A549 (cell line): ENCODE results near the gene ZC3H4. TPM values are rescaled to one million over a fixed set of nuclear protein-coding genes. Genes with fewer than 3 reads are reported as not detected.

Experiments used
- ATAC-seq, 2 experiments: fragments of 200-7000 bp in 1 of 2; fragments of >200 bp in 1 of 2; cut with Nextera tagmentation in 1 of 2; cut with Tn5 transposase in 1 of 2; 3 replicates each; pipeline versions ENCODE4 v1.8.0 to v1.9.1; 2018 to 2020; ENCODE audit warnings: mild to moderate bottlenecking in 1 of 2, moderate library complexity in 1 of 2
- CTCF ChIA-PET: fragments of 300-600 bp; sonication (Branson Sonifier 250); formaldehyde crosslinking; extraction: SDS; loops from one replicate; lab custom pipeline; 2021; ENCODE audit warnings: antibody characterized with exemption, inconsistent platforms; lab: Yijun Ruan, JAX
- POLR2A ChIA-PET: fragments of 350-600 bp; formaldehyde crosslinking; extraction: SDS; loops from one replicate; lab custom pipeline; 2021; ENCODE audit warnings: antibody characterized with exemption, inconsistent platforms; lab: Yijun Ruan, JAX
- DNase-seq, 2 experiments: peaks; one replicate each; pipeline versions ENCODE4 v3.0.0 to v3.0.0-alpha.2; 2011 to 2016; ENCODE audit warnings: low read depth in 1 of 2, low spot score in 1 of 2
- FAIRE-seq: peaks from 2 replicates; lab custom pipeline; 2011; peaks lifted over from hg19 to GRCh38; lab: Jason Lieb, UNC
- H3K27ac ChIP-seq, 2 experiments: fragments of >200 bp; sonication (Bioruptor Twin); formaldehyde crosslinking; 3 replicates each; pipeline ENCODE4 v1.5.1; 2016 to 2017
- H3K4me1 ChIP-seq: fragments of >200 bp; sonication (Bioruptor Twin); formaldehyde crosslinking; 3 replicates; pipeline ENCODE4 v1.6.1; 2016
- H3K4me2 ChIP-seq: fragments of >200 bp; sonication (Bioruptor Twin); formaldehyde crosslinking; 3 replicates; pipeline ENCODE4 v1.6.1; 2016
- H3K4me3 ChIP-seq: fragments of >200 bp; sonication (Bioruptor Twin); formaldehyde crosslinking; 3 replicates; pipeline ENCODE4 v1.5.1; 2016
- H3K9me3 ChIP-seq: fragments of >200 bp; sonication (Bioruptor Twin); formaldehyde crosslinking; 3 replicates; pipeline ENCODE4 v1.6.1; 2016
- ATOH8 ChIP-seq: fragments of 250-450 bp; sonication (Bioruptor Pico); IDR thresholded peaks from 2 replicates; pipeline ENCODE4 v1.5.0; 2020; ENCODE audit warnings: low read depth, mild to moderate bottlenecking, moderate library complexity
- BHLHE40 ChIP-seq: IDR thresholded peaks from 2 replicates; pipeline ENCODE4 v1.6.1; 2012; ENCODE audit warnings: low read depth, low read length, inconsistent platforms
- CBX2 ChIP-seq: fragments of 200-600 bp; sonication (generic); IDR thresholded peaks from 2 replicates; pipeline ENCODE4 v1.6.1; 2016; ENCODE audit warnings: low read depth, mild to moderate bottlenecking, borderline replicate concordance
- CBX8 ChIP-seq: fragments of 200-600 bp; sonication (generic); IDR thresholded peaks from 2 replicates; pipeline ENCODE4 v1.6.1; 2016
- CHD4 ChIP-seq: fragments of 200-600 bp; sonication (generic); IDR thresholded peaks from 2 replicates; pipeline ENCODE4 v1.6.1; 2016; ENCODE audit warnings: antibody characterized with exemption, mild to moderate bottlenecking, borderline replicate concordance
- EHF ChIP-seq: fragments of 250-450 bp; sonication (Bioruptor Pico); IDR thresholded peaks from 2 replicates; pipeline ENCODE4 v1.5.0; 2020; ENCODE audit warnings: mild to moderate bottlenecking
- ELK1 ChIP-seq: fragments of 150-350 bp; IDR thresholded peaks from 2 replicates; pipeline ENCODE4 v1.6.1; 2014; ENCODE audit warnings: low read depth, mild to moderate bottlenecking, low read length
- EP300 ChIP-seq, 2 experiments: fragments of >200 bp; sonication (Bioruptor Twin); formaldehyde crosslinking; IDR thresholded peaks; 2 replicates in 1 of 2; 3 replicates in 1 of 2; pipeline ENCODE4 v1.6.1; 2016 to 2017
- FOSB ChIP-seq: fragments of 250-450 bp; sonication (Bioruptor Pico); IDR thresholded peaks from 2 replicates; pipeline ENCODE4 v1.5.0; 2020; ENCODE audit warnings: mild to moderate bottlenecking, moderate library complexity
- HDAC2 ChIP-seq: fragments of 200-600 bp; sonication (generic); IDR thresholded peaks from 2 replicates; pipeline ENCODE4 v1.6.1; 2016
- HOXA7 ChIP-seq: fragments of 250-450 bp; sonication (Bioruptor Pico); IDR thresholded peaks from 2 replicates; pipeline ENCODE4 v1.5.0; 2020; ENCODE audit warnings: mild to moderate bottlenecking, moderate library complexity
- HOXB13 ChIP-seq: fragments of 250-450 bp; sonication (Bioruptor Pico); IDR thresholded peaks from 2 replicates; pipeline ENCODE4 v1.5.0; 2020; ENCODE audit warnings: low read depth, mild to moderate bottlenecking, moderate library complexity
- JUNB ChIP-seq: fragments of >200 bp; sonication (Bioruptor Twin); formaldehyde crosslinking; IDR thresholded peaks from 2 replicates; pipeline ENCODE4 v1.6.1; 2016
- MAFK ChIP-seq: fragments of 450-650 bp; IDR thresholded peaks from 2 replicates; pipeline ENCODE4 v1.6.1; 2014; ENCODE audit not compliant: partially characterized antibody
- MAZ ChIP-seq: fragments of 150-350 bp; IDR thresholded peaks from 2 replicates; pipeline ENCODE4 v1.6.1; 2014; ENCODE audit warnings: antibody characterized with exemption, low read depth, low read length, borderline replicate concordance
- NR3C1 ChIP-seq: fragments of >200 bp; sonication (Bioruptor Twin); formaldehyde crosslinking; IDR thresholded peaks from 3 replicates; pipeline ENCODE4 v1.6.1; 2017
- POLR2A ChIP-seq: IDR thresholded peaks from 2 replicates; pipeline ENCODE4 v1.6.1; 2012; ENCODE audit warnings: mild to moderate bottlenecking, low read length
- RAD21 ChIP-seq, 2 experiments: fragments of >200 bp in 1 of 2; sonication (Bioruptor Twin) in 1 of 2; formaldehyde crosslinking in 1 of 2; IDR thresholded peaks in 1 of 2; conservative IDR thresholded peaks in 1 of 2; 2 replicates in 1 of 2; 3 replicates in 1 of 2; pipeline ENCODE4 v1.6.1; 2012 to 2018; ENCODE audit warnings: inconsistent platforms in 1 of 2
- RARB ChIP-seq: fragments of 250-450 bp; sonication (Bioruptor Pico); IDR thresholded peaks from 2 replicates; pipeline ENCODE4 v1.8.0; 2021; ENCODE audit warnings: mild to moderate bottlenecking, moderate library complexity
- REST ChIP-seq: fragments of 200-600 bp; sonication (generic); IDR thresholded peaks from 2 replicates; pipeline ENCODE4 v1.6.1; 2016; ENCODE audit warnings: antibody characterized with exemption, mild to moderate bottlenecking, moderate library complexity
- RNF2 ChIP-seq: fragments of 200-600 bp; sonication (generic); IDR thresholded peaks from 2 replicates; pipeline ENCODE4 v1.6.1; 2016; ENCODE audit warnings: low read depth, mild to moderate bottlenecking, antibody characterized with exemption, moderate library complexity, borderline replicate concordance
- SMC3 ChIP-seq: fragments of >200 bp; sonication (Bioruptor Twin); formaldehyde crosslinking; IDR thresholded peaks from 3 replicates; pipeline ENCODE4 v1.6.1; 2018; ENCODE audit warnings: inconsistent platforms
- ZC3H11A ChIP-seq: fragments of 450-650 bp; IDR thresholded peaks from 2 replicates; pipeline ENCODE4 v1.6.1; 2014; ENCODE audit warnings: antibody characterized with exemption, mild to moderate bottlenecking
- ZFP36 ChIP-seq: fragments of 450-650 bp; IDR thresholded peaks from 2 replicates; pipeline ENCODE4 v1.6.1; 2014; ENCODE audit warnings: borderline replicate concordance; ENCODE audit not compliant: partially characterized antibody
- ZNF302 ChIP-seq: fragments of 250-450 bp; sonication (Bioruptor Pico); IDR thresholded peaks from 2 replicates; pipeline ENCODE4 v1.9.0; 2021; ENCODE audit warnings: inconsistent platforms, mild to moderate bottlenecking, moderate library complexity
- WGBS: methylation state at CpG from one replicate; pipeline ENCODE4 v1.1.6; 2017; ENCODE audit errors: missing lambda C conversion rate; 5-methylcytosine and 5-hydroxymethylcytosine counted together
- polyA plus RNA-seq, 4 experiments: library from polyadenylated mRNA; depleted of rRNA in 3 of 4; stranded (reverse); fragments of >200 nt; fragmentation: RNase III in 1 of 4; extraction: RNeasy Plus Mini Kit Qiagen cat#74134 plus additional on column Dnase treatment in 1 of 4; gene quantifications; 2 replicates in 3 of 4; 3 replicates in 1 of 4; pipeline ENCODE4 v1.2.3, GENCODE V29; 2011 to 2017
- TF ChIP-seq, protein P1 (sequence below): IDR thresholded peaks from 2 replicates; pipeline ENCODE4 v1.6.1; 2012
- TF ChIP-seq, protein P2 (sequence below): fragments of >200 bp; sonication (Bioruptor Twin); formaldehyde crosslinking; IDR thresholded peaks from 3 replicates; pipeline ENCODE4 v1.6.1; 2016
- TF ChIP-seq, protein P3 (sequence below): IDR thresholded peaks from 2 replicates; pipeline ENCODE4 v1.6.1; 2012; ENCODE audit warnings: low read depth, borderline replicate concordance

Gene ZC3H4
- polyA plus RNA-seq, 2 of the 4 experiments (the other 2 are of a cell fraction) = 7.7 to 33.4 TPM

DNA sequence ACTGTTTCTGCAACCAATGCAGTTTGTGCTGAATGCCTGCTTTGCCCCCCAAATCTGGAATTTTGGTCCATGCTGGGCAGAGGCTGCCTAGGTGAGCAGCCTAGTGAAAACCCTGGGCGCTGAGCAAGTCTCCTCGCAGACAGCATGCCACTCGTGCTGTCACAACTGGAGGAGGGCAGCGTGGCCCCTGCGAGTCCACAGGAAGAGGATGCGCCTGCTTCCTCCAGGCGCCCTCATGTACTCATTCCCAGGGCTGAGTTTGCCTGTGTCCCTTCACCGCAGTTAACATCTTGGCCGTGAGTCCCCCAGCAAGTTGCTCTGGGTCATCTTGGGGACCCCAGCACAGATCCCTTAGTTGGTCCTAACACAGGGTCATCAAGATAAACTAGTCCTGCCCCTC is 39.0 kb downstream of the ZC3H4 start:
- H3K27ac ChIP-seq = no peak overlapping the region
- ATAC-seq = no peak
- H3K4me3 ChIP-seq = no peak overlapping the region
- ChIA-PET CTCF (interaction anchor here (1.0 to 1.4 kb wide), 2 partner anchors 10 to 12 kb away, joined by 3 to 4 read pairs; no protein-coding TSS in a partner anchor), POLR2A (no interaction called here)
- FAIRE-seq = no peak
- no peak overlapping the region for H3K4me2 ChIP-seq
- DNase-seq = no peak
- 94% methylated on average over 9 of the region's 9 CpGs for WGBS
- no peaks in the 10 kb centered on the region for H3K9me3 ChIP-seq
- no peak for TF ChIP-seq ELK1
- H3K4me1 ChIP-seq = peaks cover 3% of the 10 kb centered on the region

GRCh38 chr19:47073574-47073973 is 40.0 kb downstream of the ZC3H4 start:
- H3K4me3 ChIP-seq = no peak overlapping the region
- ChIA-PET POLR2A (no interaction called here), CTCF (interaction anchor here (1.0 to 1.3 kb wide), 2 partner anchors 10 to 13 kb away, joined by 4 read pairs; no protein-coding TSS in a partner anchor)
- H3K9me3 ChIP-seq = no peaks in the 10 kb centered on the region
- no peak for FAIRE-seq
- H3K27ac ChIP-seq = no peak overlapping the region
- DNase-seq = no peak
- H3K4me2 ChIP-seq = no peak overlapping the region
- H3K4me1 ChIP-seq = no peaks in the 10 kb centered on the region
- ATAC-seq = no peak
- TF ChIP-seq CBX8 (no peak), REST (no peak), FOSB (CRISPR knock-in tag) (no peak), ZFP36 (no peak), CBX2 (no peak), SMC3 (no peak), ZNF302 (no peak), MAZ (no peak), HOXB13 (CRISPR knock-in tag) (no peak), BHLHE40 (no peak), POLR2A (no peak), EP300 (IDR thresholded peaks at IDR 0.05) (no peak)
- TF ChIP-seq, protein P1, sequence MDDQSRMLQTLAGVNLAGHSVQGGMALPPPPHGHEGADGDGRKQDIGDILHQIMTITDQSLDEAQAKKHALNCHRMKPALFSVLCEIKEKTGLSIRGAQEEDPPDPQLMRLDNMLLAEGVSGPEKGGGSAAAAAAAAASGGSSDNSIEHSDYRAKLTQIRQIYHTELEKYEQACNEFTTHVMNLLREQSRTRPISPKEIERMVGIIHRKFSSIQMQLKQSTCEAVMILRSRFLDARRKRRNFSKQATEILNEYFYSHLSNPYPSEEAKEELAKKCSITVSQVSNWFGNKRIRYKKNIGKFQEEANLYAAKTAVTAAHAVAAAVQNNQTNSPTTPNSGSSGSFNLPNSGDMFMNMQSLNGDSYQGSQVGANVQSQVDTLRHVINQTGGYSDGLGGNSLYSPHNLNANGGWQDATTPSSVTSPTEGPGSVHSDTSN = no peak
- TF ChIP-seq, protein P2, sequence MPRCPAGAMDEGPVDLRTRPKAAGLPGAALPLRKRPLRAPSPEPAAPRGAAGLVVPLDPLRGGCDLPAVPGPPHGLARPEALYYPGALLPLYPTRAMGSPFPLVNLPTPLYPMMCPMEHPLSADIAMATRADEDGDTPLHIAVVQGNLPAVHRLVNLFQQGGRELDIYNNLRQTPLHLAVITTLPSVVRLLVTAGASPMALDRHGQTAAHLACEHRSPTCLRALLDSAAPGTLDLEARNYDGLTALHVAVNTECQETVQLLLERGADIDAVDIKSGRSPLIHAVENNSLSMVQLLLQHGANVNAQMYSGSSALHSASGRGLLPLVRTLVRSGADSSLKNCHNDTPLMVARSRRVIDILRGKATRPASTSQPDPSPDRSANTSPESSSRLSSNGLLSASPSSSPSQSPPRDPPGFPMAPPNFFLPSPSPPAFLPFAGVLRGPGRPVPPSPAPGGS = no peak
- TF ChIP-seq, protein P3, sequence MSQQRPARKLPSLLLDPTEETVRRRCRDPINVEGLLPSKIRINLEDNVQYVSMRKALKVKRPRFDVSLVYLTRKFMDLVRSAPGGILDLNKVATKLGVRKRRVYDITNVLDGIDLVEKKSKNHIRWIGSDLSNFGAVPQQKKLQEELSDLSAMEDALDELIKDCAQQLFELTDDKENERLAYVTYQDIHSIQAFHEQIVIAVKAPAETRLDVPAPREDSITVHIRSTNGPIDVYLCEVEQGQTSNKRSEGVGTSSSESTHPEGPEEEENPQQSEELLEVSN = no peak
- WGBS = 94% methylated on average over 10 of the region's 10 CpGs

DNA sequence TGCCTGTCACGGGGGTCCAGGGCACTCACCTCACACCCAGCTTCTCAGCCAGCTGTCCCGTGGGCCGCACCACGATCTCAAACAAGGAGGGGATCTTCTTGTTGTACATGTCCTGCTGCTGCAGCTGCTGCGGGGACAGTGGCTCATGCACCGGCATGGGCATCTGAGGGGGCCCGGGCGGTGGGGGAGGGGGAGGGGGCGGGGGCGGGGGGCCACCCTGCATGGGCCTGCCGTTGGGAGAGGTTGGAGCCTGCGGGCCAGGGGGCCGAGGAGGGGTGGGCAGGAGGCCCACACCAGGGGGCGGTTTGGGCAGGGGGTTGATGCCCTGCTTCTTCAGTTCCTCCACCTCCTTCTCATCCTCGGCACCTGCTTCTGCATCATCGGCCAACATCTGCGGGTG is 41.3 kb downstream of the ZC3H4 start:
- DNase-seq = no peak
- no peak for FAIRE-seq
- ChIA-PET CTCF (interaction anchor here (0.6 to 1.2 kb wide), 4 partner anchors 12 to 138 kb away, joined by 3 read pairs; no protein-coding TSS in a partner anchor), POLR2A (no interaction called here)
- no peak overlapping the region for H3K27ac ChIP-seq
- WGBS = 93% methylated on average over 9 of the region's 17 CpGs
- H3K4me3 ChIP-seq = no peak overlapping the region
- no peaks in the 10 kb centered on the region for H3K9me3 ChIP-seq
- H3K4me1 ChIP-seq = no peaks in the 10 kb centered on the region
- no peak for ATAC-seq
- no peak overlapping the region for H3K4me2 ChIP-seq
- TF ChIP-seq HOXA7 (no peak), BHLHE40 (no peak), NR3C1 (no peak), JUNB (no peak), MAFK (no peak), RAD21 (conservative IDR thresholded peaks at IDR 0.05 in 1 of 2, IDR thresholded peaks at IDR 0.05 in 1 of 2) (no peak), RARB (CRISPR knock-in tag) (no peak), RNF2 (no peak), EHF (CRISPR knock-in tag) (no peak), ATOH8 (CRISPR knock-in tag) (no peak), ZC3H11A (no peak), HDAC2 (no peak), CHD4 (no peak)
